K562 (cell line): ENCODE data around the gene NR2C2AP. TPM values are rescaled to one million over a fixed set of nuclear protein-coding genes. Genes with fewer than 3 reads are reported as not detected.

Source experiments
- TAF15 ChIP-seq: fragments of 200-400 bp; formaldehyde crosslinking; IDR thresholded peaks from 2 replicates; pipeline ENCODE4 v1.6.1; 2017; ENCODE audit warnings: mild to moderate bottlenecking, low read depth, low read length, moderate library complexity
- polyA plus RNA-seq, 8 experiments: library from polyadenylated mRNA; depleted of rRNA in 4 of 8; stranded (reverse) in 5 of 8; unstranded in 3 of 8; fragments of >200 nt; fragmentation: Nextera tagmentation in 2 of 8; fragmentation: Illumina TruSeq in 1 of 8; extraction: Ambion mirVana in 2 of 8; extraction: Trizol in 1 of 8; gene quantifications; 2 replicates each; pipeline versions ENCODE4 v1.2.1 to v1.2.3, GENCODE V29; 2011 to 2014; ENCODE audit warnings: inconsistent platforms in 1 of 8, missing spikeins in 1 of 8
- total RNA-seq, 7 experiments: library from RNA; depleted of rRNA in 6 of 7; stranded (reverse); fragments of >200 nt in 6 of 7; fragmentation: Illumina TruSeq in 2 of 7; extraction: Trizol in 2 of 7; gene quantifications; 2 replicates each; pipeline versions ENCODE4 v1.2.1 to v1.2.3, GENCODE V29; 2011 to 2021; ENCODE audit warnings: low replicate concordance in 1 of 7
- TF ChIP-seq, protein P1 (sequence below): sonication (generic); formaldehyde crosslinking; IDR thresholded peaks from 2 replicates; pipeline ENCODE4 v1.8.0; 2022; ENCODE audit warnings: mild to moderate bottlenecking, low read depth, missing genetic modification reagents
- TF ChIP-seq, protein P2 (sequence below), 2 experiments: IDR thresholded peaks; 2 replicates each; pipeline ENCODE4 v1.6.1; 2011; ENCODE audit warnings: borderline replicate concordance in 1 of 2, control low read depth in 1 of 2, low read depth in 1 of 2, low read length in 1 of 2, mild to moderate bottlenecking in 1 of 2, mixed read lengths in 1 of 2, moderate library complexity in 1 of 2; ENCODE audit not compliant: insufficient read depth in 1 of 2, insufficient read length in 1 of 2, poor library complexity in 1 of 2, severe bottlenecking in 1 of 2; ENCODE audit errors: extremely low read depth in 1 of 2
- TF ChIP-seq, protein P3 (sequence below): sonication (generic); formaldehyde crosslinking; IDR thresholded peaks from 2 replicates; pipeline ENCODE4 v1.8.0; 2022; ENCODE audit warnings: missing genetic modification reagents, mild to moderate bottlenecking, borderline replicate concordance

Gene NR2C2AP
- total and polyA plus RNA-seq, 9 of the 15 experiments (the other 6 are each of a cell fraction or from before 2014, with no cell fraction given) = 23.7 to 77.4 (median 32.4) TPM

DNA sequence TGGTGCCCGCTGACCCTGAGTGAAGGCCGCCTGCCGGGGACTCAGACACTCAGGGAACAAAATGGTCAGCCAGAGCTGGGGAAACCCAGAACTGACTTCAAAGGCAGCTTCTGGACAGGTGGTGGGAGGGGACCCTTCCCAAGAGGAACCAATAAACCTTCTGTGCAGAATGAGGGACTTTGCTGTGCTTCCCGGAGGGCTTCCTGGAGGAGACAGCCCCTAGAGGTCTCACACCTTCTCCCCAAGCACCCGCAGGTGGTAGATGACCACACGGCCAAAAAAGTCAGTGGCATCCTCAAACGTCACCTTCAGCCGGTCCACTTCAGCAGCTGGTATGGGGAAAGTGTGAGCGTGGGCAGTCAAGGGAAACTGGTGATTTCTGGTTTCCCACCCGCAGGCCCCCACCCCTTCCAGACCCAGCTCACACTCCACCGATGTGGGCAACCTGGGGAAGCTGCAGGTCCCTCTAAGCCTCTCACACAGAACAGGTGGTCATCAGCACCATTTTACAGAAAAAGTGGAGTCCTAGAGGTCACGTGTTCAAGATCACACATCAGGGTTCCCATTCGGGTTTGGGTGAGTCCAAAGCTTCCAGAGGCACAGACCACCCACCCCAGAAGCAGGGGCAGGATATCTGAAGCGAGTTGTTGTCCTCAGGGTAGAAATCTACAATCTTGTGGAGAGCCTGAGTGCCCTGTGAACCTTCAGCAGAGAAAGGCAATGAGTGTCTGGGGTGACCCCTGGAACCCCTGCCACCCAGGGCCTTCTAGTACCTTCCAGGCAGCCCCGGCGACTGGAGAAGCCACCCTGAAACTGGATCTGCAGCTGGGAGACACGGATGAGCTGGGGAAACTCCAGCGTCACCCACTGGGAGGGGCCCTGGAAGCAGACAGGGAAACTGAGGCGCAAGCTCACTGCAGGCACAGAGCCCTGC, 1.2 kb downstream of the NR2C2AP start (continued):
- TF ChIP-seq TAF15 = no peak
- TF ChIP-seq, protein P1, sequence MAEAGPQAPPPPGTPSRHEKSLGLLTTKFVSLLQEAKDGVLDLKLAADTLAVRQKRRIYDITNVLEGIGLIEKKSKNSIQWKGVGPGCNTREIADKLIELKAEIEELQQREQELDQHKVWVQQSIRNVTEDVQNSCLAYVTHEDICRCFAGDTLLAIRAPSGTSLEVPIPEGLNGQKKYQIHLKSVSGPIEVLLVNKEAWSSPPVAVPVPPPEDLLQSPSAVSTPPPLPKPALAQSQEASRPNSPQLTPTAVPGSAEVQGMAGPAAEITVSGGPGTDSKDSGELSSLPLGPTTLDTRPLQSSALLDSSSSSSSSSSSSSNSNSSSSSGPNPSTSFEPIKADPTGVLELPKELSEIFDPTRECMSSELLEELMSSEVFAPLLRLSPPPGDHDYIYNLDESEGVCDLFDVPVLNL = no peak
- TF ChIP-seq, protein P2, sequence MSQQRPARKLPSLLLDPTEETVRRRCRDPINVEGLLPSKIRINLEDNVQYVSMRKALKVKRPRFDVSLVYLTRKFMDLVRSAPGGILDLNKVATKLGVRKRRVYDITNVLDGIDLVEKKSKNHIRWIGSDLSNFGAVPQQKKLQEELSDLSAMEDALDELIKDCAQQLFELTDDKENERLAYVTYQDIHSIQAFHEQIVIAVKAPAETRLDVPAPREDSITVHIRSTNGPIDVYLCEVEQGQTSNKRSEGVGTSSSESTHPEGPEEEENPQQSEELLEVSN (IDR thresholded peaks at IDR 0.05; ENCODE audit: borderline replicate concordance in 1 of 2, extremely low read depth in 1 of 2, insufficient read depth in 1 of 2, insufficient read length in 1 of 2, low read depth in 1 of 2, low read length in 1 of 2, poor library complexity in 1 of 2, severe bottlenecking in 1 of 2) = peak in 1 of 2 experiments; percentile 12
- TF ChIP-seq, protein P3, sequence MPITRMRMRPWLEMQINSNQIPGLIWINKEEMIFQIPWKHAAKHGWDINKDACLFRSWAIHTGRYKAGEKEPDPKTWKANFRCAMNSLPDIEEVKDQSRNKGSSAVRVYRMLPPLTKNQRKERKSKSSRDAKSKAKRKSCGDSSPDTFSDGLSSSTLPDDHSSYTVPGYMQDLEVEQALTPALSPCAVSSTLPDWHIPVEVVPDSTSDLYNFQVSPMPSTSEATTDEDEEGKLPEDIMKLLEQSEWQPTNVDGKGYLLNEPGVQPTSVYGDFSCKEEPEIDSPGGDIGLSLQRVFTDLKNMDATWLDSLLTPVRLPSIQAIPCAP (CRISPR knock-in tag) = no peak
